Measurements from ENCODE around the gene OR13C9.

DNA sequence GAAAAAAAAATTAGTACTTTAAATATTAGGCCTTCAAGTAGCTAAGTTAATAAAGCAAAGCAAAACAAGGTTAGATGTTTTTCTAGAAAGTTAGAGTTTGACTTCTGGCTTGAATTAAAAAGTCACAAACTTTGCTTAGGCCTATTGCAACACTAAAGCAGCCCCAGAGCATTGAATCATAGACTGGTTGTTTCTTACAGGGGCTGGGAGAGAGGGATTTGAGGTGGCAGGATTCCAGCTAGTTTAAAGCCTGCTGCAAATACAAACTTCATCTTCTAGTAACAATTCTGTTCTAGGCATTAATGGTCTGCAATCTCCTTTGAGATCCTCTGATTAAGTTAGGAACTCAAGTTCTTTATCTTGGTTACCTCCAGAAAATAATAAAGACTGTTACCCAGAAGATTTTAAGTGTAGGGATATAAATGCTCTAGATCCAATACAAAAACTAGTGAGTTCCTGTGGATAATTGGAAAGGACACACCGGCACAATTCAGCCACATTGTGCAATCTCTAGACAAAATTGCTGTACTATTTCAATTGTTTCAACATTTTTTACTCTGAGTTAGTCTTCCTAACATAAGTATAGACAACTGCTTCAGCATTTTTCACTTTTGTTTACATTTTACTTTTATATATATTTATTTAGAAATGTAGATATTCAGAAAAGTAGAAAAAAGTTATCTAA, 31.4 kb downstream of the OR13C9 start:
- TF ChIP-seq, protein P1, sequence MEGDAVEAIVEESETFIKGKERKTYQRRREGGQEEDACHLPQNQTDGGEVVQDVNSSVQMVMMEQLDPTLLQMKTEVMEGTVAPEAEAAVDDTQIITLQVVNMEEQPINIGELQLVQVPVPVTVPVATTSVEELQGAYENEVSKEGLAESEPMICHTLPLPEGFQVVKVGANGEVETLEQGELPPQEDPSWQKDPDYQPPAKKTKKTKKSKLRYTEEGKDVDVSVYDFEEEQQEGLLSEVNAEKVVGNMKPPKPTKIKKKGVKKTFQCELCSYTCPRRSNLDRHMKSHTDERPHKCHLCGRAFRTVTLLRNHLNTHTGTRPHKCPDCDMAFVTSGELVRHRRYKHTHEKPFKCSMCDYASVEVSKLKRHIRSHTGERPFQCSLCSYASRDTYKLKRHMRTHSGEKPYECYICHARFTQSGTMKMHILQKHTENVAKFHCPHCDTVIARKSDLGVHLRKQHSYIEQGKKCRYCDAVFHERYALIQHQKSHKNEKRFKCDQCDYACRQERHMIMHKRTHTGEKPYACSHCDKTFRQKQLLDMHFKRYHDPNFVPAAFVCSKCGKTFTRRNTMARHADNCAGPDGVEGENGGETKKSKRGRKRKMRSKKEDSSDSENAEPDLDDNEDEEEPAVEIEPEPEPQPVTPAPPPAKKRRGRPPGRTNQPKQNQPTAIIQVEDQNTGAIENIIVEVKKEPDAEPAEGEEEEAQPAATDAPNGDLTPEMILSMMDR (conservative IDR thresholded peaks at IDR 0.05; ENCODE audit: low read length): no peak
- no peak for TF ChIP-seq EZH2phosphoT487 (IDR thresholded peaks at IDR 0.05; ENCODE audit: borderline replicate concordance)

Data from Loucy (cell line).